CD4-positive, alpha-beta T cell treated with Interleukin-17A for 1 hour (primary cell): ENCODE data around the gene AP5S1.

ENCODE experiments used
- DNase-seq: peaks from one replicate; pipeline ENCODE4 v3.0.0-alpha.2; 2020

Gene AP5S1

GRCh38 chr20:3846740-3847428 is 26.5 kb downstream of the AP5S1 start, which contains the start of gene MAVS:
TSS of gene MAVS (plus strand) at chr20:3846834. CDS start at chr20:3854625, 7,791 bp downstream.
- DNase-seq = peak; percentile 86

- DNase-seq = no peak
Measured at GRCh38 chr20:3847429-3847940, 27.1 kb downstream of the AP5S1 start.

- DNase-seq = no peak
Measured at GRCh38 chr20:3848565-3848964, 28.2 kb downstream of the AP5S1 start.

- DNase-seq = no peak
Measured at GRCh38 chr20:3854462-3854871, 34.1 kb downstream of the AP5S1 start.

- DNase-seq = no peak
Measured at GRCh38 chr20:3857405-3857804, 37.1 kb downstream of the AP5S1 start.

- DNase-seq = no peak
Measured at GRCh38 chr20:3858689-3859088, 38.3 kb downstream of the AP5S1 start.

- no peak for DNase-seq
Measured at GRCh38 chr20:3861191-3861590, 40.8 kb downstream of the AP5S1 start.

GRCh38 chr20:3862333-3862732 is 42.0 kb downstream of the AP5S1 start:
- DNase-seq = no peak

- no peak for DNase-seq
Measured at GRCh38 chr20:3863317-3863716, 43.0 kb downstream of the AP5S1 start.

GRCh38 chr20:3864518-3864917 is 44.2 kb downstream of the AP5S1 start:
- no peak for DNase-seq

GRCh38 chr20:3865152-3865886 is 45.0 kb downstream of the AP5S1 start:
- no peak for DNase-seq

- DNase-seq = no peak
Measured at GRCh38 chr20:3865887-3866407, 45.6 kb downstream of the AP5S1 start.

- DNase-seq = no peak
Measured at GRCh38 chr20:3866464-3866863, 46.1 kb downstream of the AP5S1 start.

GRCh38 chr20:3867802-3868201 is 47.5 kb downstream of the AP5S1 start:
- no peak for DNase-seq

- DNase-seq = no peak
Measured at GRCh38 chr20:3869839-3870634, 49.7 kb downstream of the AP5S1 start.

GRCh38 chr20:3871550-3872265 is 51.4 kb downstream of the AP5S1 start:
- no peak for DNase-seq

GRCh38 chr20:3873507-3873906 is 53.2 kb downstream of the AP5S1 start:
- DNase-seq = no peak

GRCh38 chr20:3874194-3874844 is 54.0 kb downstream of the AP5S1 start:
- DNase-seq = no peak

GRCh38 chr20:3875378-3875974 is 55.1 kb downstream of the AP5S1 start:
- no peak for DNase-seq

GRCh38 chr20:3876000-3876399 is 55.7 kb downstream of the AP5S1 start:
- DNase-seq = no peak

- DNase-seq = no peak
Measured at GRCh38 chr20:3876676-3877075, 56.3 kb downstream of the AP5S1 start.
